GM12892 (cell line): ENCODE measurements around the gene KIAA0753.

Source experiments
- POLR2A ChIP-seq: IDR thresholded peaks from 2 replicates; pipeline ENCODE4 v1.6.1; 2011; ENCODE audit warnings: low read depth, low read length, control low read depth
- POLR2AphosphoS5 ChIP-seq: IDR thresholded peaks from 2 replicates; pipeline ENCODE4 v1.6.1; 2011; ENCODE audit warnings: low read depth, low read length, control low read depth
- TAF1 ChIP-seq: IDR thresholded peaks from 2 replicates; pipeline ENCODE4 v1.6.1; 2011; ENCODE audit warnings: low read depth, mild to moderate bottlenecking, control low read depth, low read length, borderline replicate concordance

GRCh38 chr17:6611231-6611630, 29.3 kb downstream of the KIAA0753 start:
- TF ChIP-seq POLR2AphosphoS5 (no peak), POLR2A (no peak), TAF1 (no peak)
